IPS DF 6.9 (cell line): ENCODE measurements around the gene PGLYRP2.
"Not testable (repeated sequence)": the region's sequence is repeated elsewhere in the genome, so short reads cannot be mapped to it uniquely, and the experiment has no call there.

ENCODE experiments used
- DNase-seq: peaks from one replicate; pipeline ENCODE4 v3.0.0-alpha.2; 2013; ENCODE audit warnings: low read depth, low spot score
- H3K27ac ChIP-seq: one replicate; pipeline ENCODE4 v1.5.1; 2013; ENCODE audit warnings: low read length, control low read depth
- H3K27me3 ChIP-seq: 2 replicates; pipeline ENCODE4 v1.6.1; 2013; ENCODE audit warnings: mild to moderate bottlenecking, low read length; ENCODE audit not compliant: control insufficient read depth, insufficient read depth
- H3K36me3 ChIP-seq: 2 replicates; pipeline ENCODE4 v1.6.1; 2013; ENCODE audit warnings: low read length; ENCODE audit not compliant: control insufficient read depth, insufficient read depth
- H3K4me1 ChIP-seq: 2 replicates; pipeline ENCODE4 v1.6.1; 2013; ENCODE audit warnings: low read length; ENCODE audit not compliant: control insufficient read depth, insufficient read depth
- H3K4me3 ChIP-seq: 2 replicates; pipeline ENCODE4 v1.5.1; 2013; ENCODE audit warnings: mild to moderate bottlenecking, low read length
- H3K9me3 ChIP-seq: 2 replicates; pipeline ENCODE4 v1.6.1; 2013; ENCODE audit warnings: low read length, inconsistent platforms; ENCODE audit not compliant: control insufficient read depth, insufficient read depth
- WGBS: extraction: QIAGEN DNeasy Blood & Tissue Kit; methylation state at CpG from one replicate; pipeline ENCODE4 v1.1.7; 2013; ENCODE audit warnings: mixed read lengths, missing lambda C conversion rate; ENCODE audit not compliant: insufficient read length, insufficient coverage; 5-methylcytosine and 5-hydroxymethylcytosine counted together

Gene PGLYRP2

GRCh38 chr19:15479391-15480345 lies at the start of gene PGLYRP2:
TSS of gene PGLYRP2 (minus strand) at chr19:15479501. CDS start at chr19:15479371, 130 bp downstream.
- no peak within 1 kb of the TSS for H3K4me3 ChIP-seq
- no peaks in the 10 kb centered on the region for H3K36me3 ChIP-seq
- no peaks in the 10 kb centered on the region; the same call in 1 of the 2 replicates for H3K27me3 ChIP-seq
- no peak within 1 kb of the TSS for H3K27ac ChIP-seq
- H3K9me3 ChIP-seq: peaks cover 12% of the 10 kb centered on the region
- H3K4me1 ChIP-seq: no peaks in the 10 kb centered on the region
- no peak for DNase-seq
- WGBS: no CpG with 5 or more reads among the region's 16 CpGs

GRCh38 chr19:15527705-15528104 lies 48.4 kb upstream of the PGLYRP2 start:
- Histone ChIP-seq H3K27me3 (no peaks in the 10 kb centered on the region), H3K36me3 (no peaks in the 10 kb centered on the region), H3K9me3 (peaks cover 13% of the 10 kb centered on the region), H3K4me1 (no peaks in the 10 kb centered on the region), H3K27ac (no peak overlapping the region), H3K4me3 (no peak overlapping the region)
- DNase-seq: no peak
- WGBS: no CpG with 5 or more reads among the region's 3 CpGs

GRCh38 chr19:15526408-15526807 lies 47.1 kb upstream of the PGLYRP2 start:
- DNase-seq: no peak
- Histone ChIP-seq H3K9me3 (peaks cover 12% of the 10 kb centered on the region), H3K4me1 (no peaks in the 10 kb centered on the region), H3K4me3 (no peak overlapping the region), H3K27ac (no peak overlapping the region), H3K27me3 (no peaks in the 10 kb centered on the region), H3K36me3 (no peaks in the 10 kb centered on the region)
- WGBS: no CpG with 5 or more reads among the region's 2 CpGs

GRCh38 chr19:15525291-15525690 lies 46.0 kb upstream of the PGLYRP2 start:
- Histone ChIP-seq H3K4me3 (no peak overlapping the region), H3K27me3 (no peaks in the 10 kb centered on the region), H3K9me3 (peaks cover 11% of the 10 kb centered on the region), H3K4me1 (no peaks in the 10 kb centered on the region), H3K36me3 (no peaks in the 10 kb centered on the region), H3K27ac (no peak overlapping the region)
- WGBS: no CpG with 5 or more reads among the region's 15 CpGs
- DNase-seq: no peak

GRCh38 chr19:15524781-15525180 lies 45.5 kb upstream of the PGLYRP2 start:
- Histone ChIP-seq H3K9me3 (peaks cover 9% of the 10 kb centered on the region), H3K27me3 (no peaks in the 10 kb centered on the region), H3K4me1 (no peaks in the 10 kb centered on the region), H3K27ac (no peak overlapping the region), H3K36me3 (no peaks in the 10 kb centered on the region), H3K4me3 (no peak overlapping the region)
- WGBS: no CpG with 5 or more reads among the region's 5 CpGs
- DNase-seq: no peak

- Histone ChIP-seq H3K27ac (no peak overlapping the region), H3K4me3 (no peak overlapping the region), H3K27me3 (no peaks in the 10 kb centered on the region), H3K4me1 (no peaks in the 10 kb centered on the region), H3K36me3 (no peaks in the 10 kb centered on the region), H3K9me3 (peaks cover 11% of the 10 kb centered on the region)
- no peak for DNase-seq
- no CpG with 5 or more reads among the region's 6 CpGs for WGBS
These were observed 40.2 kb upstream of the PGLYRP2 start for GRCh38 chr19:15519433-15519976.

- no peak overlapping the region for H3K27ac ChIP-seq
- no peaks in the 10 kb centered on the region for H3K27me3 ChIP-seq
- peaks cover 11% of the 10 kb centered on the region for H3K9me3 ChIP-seq
- no CpG with 5 or more reads among the region's 1 CpG for WGBS
- no peaks in the 10 kb centered on the region for H3K36me3 ChIP-seq
- H3K4me3 ChIP-seq: no peak overlapping the region
- H3K4me1 ChIP-seq: no peaks in the 10 kb centered on the region
- DNase-seq: no peak
These were observed 38.5 kb upstream of the PGLYRP2 start for GRCh38 chr19:15517778-15518177.

- Histone ChIP-seq H3K9me3 (peaks cover 11% of the 10 kb centered on the region), H3K27me3 (no peaks in the 10 kb centered on the region), H3K36me3 (no peaks in the 10 kb centered on the region), H3K4me3 (no peak overlapping the region), H3K4me1 (no peaks in the 10 kb centered on the region; the same call in 1 of the 2 replicates), H3K27ac (no peak overlapping the region)
- no peak for DNase-seq
- no CpG with 5 or more reads among the region's 3 CpGs for WGBS
These were observed 37.1 kb upstream of the PGLYRP2 start for GRCh38 chr19:15516363-15516762.

GRCh38 chr19:15515227-15515625 lies 35.9 kb upstream of the PGLYRP2 start:
- WGBS: no CpG with 5 or more reads among the region's 9 CpGs
- H3K4me1 ChIP-seq, H3K4me3 ChIP-seq, H3K27ac ChIP-seq, H3K27me3 ChIP-seq, H3K36me3 ChIP-seq, DNase-seq: not testable (repeated sequence)
- H3K9me3 ChIP-seq: peaks cover 12% of the 10 kb centered on the region

GRCh38 chr19:15511671-15512424 lies 32.5 kb upstream of the PGLYRP2 start:
- Histone ChIP-seq H3K4me1 (no peaks in the 10 kb centered on the region; the same call in 1 of the 2 replicates), H3K36me3 (no peaks in the 10 kb centered on the region), H3K27ac (no peak overlapping the region), H3K4me3 (no peak overlapping the region), H3K9me3 (peaks cover 14% of the 10 kb centered on the region), H3K27me3 (no peaks in the 10 kb centered on the region)
- no peak for DNase-seq
- no CpG with 5 or more reads among the region's 19 CpGs for WGBS
